H9 (cell line): Measurements from ENCODE around the gene MMP15. TPM values are rescaled to one million over a fixed set of nuclear protein-coding genes. Genes with fewer than 3 reads are reported as not detected.
A peak's percentile ranks its signal among the peaks of the same experiment; 100 is the strongest.

ENCODE experiments used
- DNase-seq: peaks from one replicate; pipeline ENCODE4 v3.0.0-alpha.2; 2017
- H2AFZ ChIP-seq: one replicate; pipeline ENCODE4 v1.6.1; 2013; ENCODE audit warnings: mild to moderate bottlenecking, low read length, control low read depth, moderate library complexity
- H2AK5ac ChIP-seq: 2 replicates; pipeline ENCODE4 v1.6.1; 2013; ENCODE audit warnings: low read length, control low read depth, mixed read lengths; ENCODE audit not compliant: insufficient read length
- H2BK120ac ChIP-seq: one replicate; pipeline ENCODE4 v1.6.1; 2013; ENCODE audit warnings: low read depth, mild to moderate bottlenecking, low read length, control low read depth, inconsistent platforms; ENCODE audit not compliant: poor library complexity, severe bottlenecking
- H2BK12ac ChIP-seq: 2 replicates; pipeline ENCODE4 v1.6.1; 2013; ENCODE audit warnings: low read length, control low read depth, mixed read lengths, low read depth; ENCODE audit not compliant: insufficient read length
- H2BK15ac ChIP-seq: 2 replicates; pipeline ENCODE4 v1.6.1; 2013; ENCODE audit warnings: low read depth, low read length, control low read depth
- H2BK20ac ChIP-seq: one replicate; pipeline ENCODE4 v1.6.1; 2013; ENCODE audit warnings: low read depth, mild to moderate bottlenecking, low read length, control low read depth, inconsistent platforms; ENCODE audit not compliant: poor library complexity, severe bottlenecking
- H2BK5ac ChIP-seq: 2 replicates; pipeline ENCODE4 v1.6.1; 2013; ENCODE audit warnings: low read length, control low read depth, mixed read lengths; ENCODE audit not compliant: insufficient read length
- H3K14ac ChIP-seq: 2 replicates; pipeline ENCODE4 v1.6.1; 2013; ENCODE audit warnings: low read length, control low read depth; ENCODE audit not compliant: insufficient read depth
- H3K18ac ChIP-seq: 2 replicates; pipeline ENCODE4 v1.6.1; 2013; ENCODE audit warnings: low read depth, mild to moderate bottlenecking, mixed read lengths, low read length, control low read depth; ENCODE audit not compliant: insufficient read length
- H3K23ac ChIP-seq: 2 replicates; pipeline ENCODE4 v1.6.1; 2013; ENCODE audit warnings: low read length, control low read depth, mixed read lengths, low read depth; ENCODE audit not compliant: insufficient read length
- H3K23me2 ChIP-seq: 2 replicates; pipeline ENCODE4 v1.6.1; 2013; ENCODE audit warnings: low read depth, mild to moderate bottlenecking, mixed read lengths, low read length, control low read depth; ENCODE audit not compliant: insufficient read length, poor library complexity, severe bottlenecking
- H3K27ac ChIP-seq: 2 replicates; pipeline ENCODE4 v1.5.1; 2013; ENCODE audit warnings: low read length, control low read depth, mixed read lengths, low read depth; ENCODE audit not compliant: insufficient read length
- H3K27me3 ChIP-seq: 2 replicates; pipeline ENCODE4 v1.6.1; 2013; ENCODE audit warnings: low read length, control low read depth, inconsistent platforms; ENCODE audit not compliant: insufficient read depth
- H3K4ac ChIP-seq: 2 replicates; pipeline ENCODE4 v1.6.1; 2013; ENCODE audit warnings: low read depth, mild to moderate bottlenecking, control low read depth, inconsistent platforms, low read length, moderate library complexity
- H3K4me1 ChIP-seq: 2 replicates; pipeline ENCODE4 v1.6.1; 2013; ENCODE audit warnings: low read length, control low read depth, inconsistent platforms; ENCODE audit not compliant: insufficient read depth
- H3K4me2 ChIP-seq: 2 replicates; pipeline ENCODE4 v1.6.1; 2013; ENCODE audit warnings: low read length, control low read depth, mixed read lengths; ENCODE audit not compliant: insufficient read length, insufficient read depth
- H3K56ac ChIP-seq: 2 replicates; pipeline ENCODE4 v1.6.1; 2013; ENCODE audit warnings: low read depth, mild to moderate bottlenecking, mixed read lengths, low read length, control low read depth; ENCODE audit not compliant: insufficient read length
- H3K79me1 ChIP-seq: 2 replicates; pipeline ENCODE4 v1.6.1; 2013; ENCODE audit warnings: low read depth, mild to moderate bottlenecking, moderate library complexity, low read length, control low read depth, inconsistent platforms; ENCODE audit not compliant: insufficient read depth, poor library complexity, severe bottlenecking
- H3K79me2 ChIP-seq: 2 replicates; pipeline ENCODE4 v1.6.1; 2013; ENCODE audit warnings: low read length, control low read depth, inconsistent platforms; ENCODE audit not compliant: insufficient read depth
- H3K9ac ChIP-seq: 2 replicates; pipeline ENCODE4 v1.6.1; 2013; ENCODE audit warnings: low read length, control low read depth, mixed read lengths; ENCODE audit not compliant: insufficient read length; ENCODE audit errors: extremely low read depth
- H3K9me3 ChIP-seq: one replicate; pipeline ENCODE4 v1.6.1; 2013; ENCODE audit warnings: low read depth, low read length, inconsistent platforms; ENCODE audit not compliant: control insufficient read depth
- H3T11ph ChIP-seq: one replicate; pipeline ENCODE4 v1.6.1; 2013; ENCODE audit warnings: mild to moderate bottlenecking, low read length, control low read depth, inconsistent platforms
- H4K20me1 ChIP-seq: one replicate; pipeline ENCODE4 v1.6.1; 2013; ENCODE audit not compliant: control insufficient read depth, insufficient read length, insufficient read depth
- H4K5ac ChIP-seq: 2 replicates; pipeline ENCODE4 v1.6.1; 2013; ENCODE audit warnings: low read depth, mild to moderate bottlenecking, mixed read lengths, low read length, control low read depth; ENCODE audit not compliant: insufficient read length
- H4K8ac ChIP-seq: replicated peaks from 2 replicates; pipeline ENCODE4 v1.6.1; 2013; ENCODE audit warnings: low read length, control low read depth, mixed read lengths, low read depth; ENCODE audit not compliant: insufficient read length
- H4K91ac ChIP-seq: 2 replicates; pipeline ENCODE4 v1.6.1; 2013; ENCODE audit warnings: low read depth, mild to moderate bottlenecking, moderate library complexity, mixed read lengths, low read length, control low read depth; ENCODE audit not compliant: insufficient read length
- H3K27ac Mint-ChIP-seq, 3 experiments: 2 replicates in 2 of 3; 3 replicates in 1 of 3; pipeline ENCODE4 v1.8.0; 2020 to 2021; ENCODE audit warnings: mixed read lengths in 3 of 3, mild to moderate bottlenecking in 1 of 3, moderate library complexity in 1 of 3
- H3K27me3 Mint-ChIP-seq: 2 replicates; pipeline ENCODE4 v1.8.0; 2021; ENCODE audit warnings: low read depth, mild to moderate bottlenecking, moderate library complexity, mixed read lengths
- H3K36me3 Mint-ChIP-seq, 3 experiments: 2 replicates in 2 of 3; 3 replicates in 1 of 3; pipeline ENCODE4 v1.8.0; 2020 to 2021; ENCODE audit warnings: low read depth in 3 of 3, mixed read lengths in 3 of 3; ENCODE audit not compliant: insufficient read depth in 1 of 3
- H3K4me1 Mint-ChIP-seq, 2 experiments: 2 replicates each; pipeline ENCODE4 v1.8.0; 2020; ENCODE audit warnings: mixed read lengths in 2 of 2
- H3K4me3 Mint-ChIP-seq, 2 experiments: 2 replicates in 1 of 2; 3 replicates in 1 of 2; pipeline ENCODE4 v1.8.0; 2020 to 2021; ENCODE audit warnings: mild to moderate bottlenecking in 2 of 2, mixed read lengths in 2 of 2, moderate library complexity in 1 of 2
- H3K9me3 Mint-ChIP-seq, 2 experiments: 2 replicates in 1 of 2; 3 replicates in 1 of 2; pipeline ENCODE4 v1.8.0; 2020; ENCODE audit warnings: mild to moderate bottlenecking in 2 of 2, mixed read lengths in 2 of 2, moderate library complexity in 1 of 2
- CTCF ChIP-seq: fragments of 200-600 bp; sonication (generic); conservative IDR thresholded peaks from 3 replicates; pipeline ENCODE4 v1.8.0; 2021; ENCODE audit warnings: antibody characterized with exemption, mild to moderate bottlenecking
- WGBS: extraction: QIAGEN DNeasy Blood & Tissue Kit; methylation state at CpG from one replicate; pipeline ENCODE4 v1.1.7; 2013; ENCODE audit warnings: missing lambda C conversion rate, low lambda C conversion rate, mixed read lengths; ENCODE audit not compliant: insufficient read length; ENCODE audit errors: extremely low coverage; 5-methylcytosine and 5-hydroxymethylcytosine counted together
- total RNA-seq: library from RNA; stranded (reverse); gene quantifications from 2 replicates; pipeline ENCODE4 v1.2.1, GENCODE V29; 2021

The MMP15 gene
- total RNA-seq, 1 experiment from 2014 or later = 32.9 TPM

- Histone ChIP-seq H3K56ac (no peak overlapping the region), H2AFZ (no peak overlapping the region), H4K20me1 (no peaks in the 10 kb centered on the region), H3K79me1 (no peaks in the 10 kb centered on the region), H3K18ac (no peak overlapping the region), H3K9ac (no peak overlapping the region), H2BK15ac (no peak overlapping the region), H3K23me2 (no peaks in the 10 kb centered on the region), H4K8ac (no peak overlapping the region), H2AK5ac (no peak overlapping the region), H3K23ac (no peak overlapping the region), H3K4ac (no peak overlapping the region), H3K4me1 (no peaks in the 10 kb centered on the region), H4K5ac (no peak overlapping the region), H3K79me2 (no peaks in the 10 kb centered on the region; the same call in 1 of the 2 replicates), H2BK5ac (no peak overlapping the region), H2BK12ac (no peak overlapping the region), H2BK120ac (no peak overlapping the region), H3K27ac (no peak overlapping the region), H3K4me2 (no peak overlapping the region), H3T11ph (no peak overlapping the region), H3K14ac (no peak overlapping the region; the same call in 1 of the 2 replicates), H4K91ac (no peak overlapping the region), H2BK20ac (no peak overlapping the region), H3K9me3 (no peaks in the 10 kb centered on the region), H3K27me3 (no peaks in the 10 kb centered on the region)
- Mint-ChIP-seq H3K4me3 (0 out of 5 replicates have a peak overlapping the region, but pooled peaks of 1 of the 2 experiments have one; percentile 26), H3K27me3 (no peaks in the 10 kb centered on the region), H3K9me3 (no peaks in the 10 kb centered on the region; a peak in 1 of 5 replicates), H3K36me3 (peaks cover 6 to 39% (median 35%) of the 10 kb centered on the region in 3 experiments), H3K27ac (no peak overlapping the region), H3K4me1 (peaks cover 6 to 17% of the 10 kb centered on the region in 2 experiments)
- no CpG with 5 or more reads among the region's 14 CpGs for WGBS
- TF ChIP-seq CTCF = no peak
- DNase-seq = no peak
These were observed 10.0 kb downstream of the MMP15 start for GRCh38 chr16:58035356-58036170.
